Body of pancreas (tissue), 4 donors: ENCODE measurements around the gene CCDC43.

Experiments used
- CTCF ChIP-seq, 7 experiments: fragments of 450-650 bp in 4 of 7; fragments of 200-600 bp in 3 of 7; sonication (generic) in 3 of 7; IDR thresholded peaks; one replicate each; pipeline ENCODE4 v1.5.1; 2016 to 2019; ENCODE audit warnings: antibody characterized with exemption in 7 of 7
- POLR2A ChIP-seq, 3 donors: fragments of 450-650 bp; IDR thresholded peaks; one replicate each; pipeline ENCODE4 v1.6.1; 2016; ENCODE audit warnings: antibody characterized with exemption in 3 of 3, mild to moderate bottlenecking in 2 of 3

DNA sequence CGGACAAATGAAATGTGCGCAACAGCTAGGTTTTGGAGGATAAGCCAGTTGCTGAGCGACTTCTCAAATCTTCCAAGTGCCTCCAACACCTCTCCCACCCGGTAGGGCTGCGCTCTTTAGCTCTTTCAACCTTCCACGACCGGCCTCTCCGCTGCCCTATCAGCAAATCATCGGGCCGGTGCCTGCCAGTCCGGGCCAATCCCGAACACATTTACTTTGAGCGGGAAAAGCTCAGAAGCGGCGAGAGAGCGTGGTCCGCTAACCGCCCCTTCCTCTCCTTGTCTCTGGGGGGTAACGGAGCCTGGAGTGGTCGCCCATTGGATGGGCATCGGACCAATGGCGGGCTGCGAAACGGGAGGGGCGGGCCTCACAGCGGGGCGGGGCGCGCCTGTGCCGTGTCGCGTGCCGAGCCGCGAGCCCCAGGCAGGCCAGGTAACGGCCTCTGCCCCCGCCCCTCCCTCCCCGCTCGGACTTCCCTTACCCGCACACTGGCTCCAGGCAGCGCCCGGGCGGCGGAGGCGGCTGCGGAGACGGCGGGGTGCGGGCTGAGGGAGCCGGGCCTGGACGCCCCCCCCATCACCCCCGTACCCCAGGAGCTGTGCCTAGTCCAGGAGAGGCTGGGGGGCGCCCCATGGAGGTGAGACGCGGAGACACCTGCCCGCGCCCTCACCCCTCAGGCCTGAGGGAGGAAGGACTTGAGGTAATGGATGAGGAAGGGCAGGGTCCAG lies 33.4 kb downstream of the CCDC43 start, which contains the start of gene MEIOC:
- no peak for TF ChIP-seq CTCF (IDR thresholded peaks at IDR 0.05)
- TF ChIP-seq POLR2A (IDR thresholded peaks at IDR 0.05) = no peak
